ENCODE data around the gene PCSK2. TPM values are rescaled to one million over a fixed set of nuclear protein-coding genes. Genes with fewer than 3 reads are reported as not detected.

PCSK2 gene
- total RNA-seq, 4 donors from 2014 or later = 2.0 to 12.5 (median 7.2) TPM

- 96% methylated on average over 7 of the region's 7 CpGs for WGBS
- no peak for TF ChIP-seq POLR2AphosphoS5 (IDR thresholded peaks at IDR 0.05)
- no peak for DNase-seq (ENCODE audit: extremely low spot score)
- Histone ChIP-seq H3K4me3 (no peak overlapping the region), H3K27me3 (no peaks in the 10 kb centered on the region), H3K4me1 (no peaks in the 10 kb centered on the region), H3K27ac (replicated peaks in 1 of 4) (no peak overlapping the region), H3K36me3 (no peaks in the 10 kb centered on the region), H3K9me3 (no peaks in the 10 kb centered on the region)
- intact Hi-C loops (cut with DNase I) = no loop called here
These were observed 263.7 kb downstream of the PCSK2 start for GRCh38 chr20:17490501-17490900.

DNA sequence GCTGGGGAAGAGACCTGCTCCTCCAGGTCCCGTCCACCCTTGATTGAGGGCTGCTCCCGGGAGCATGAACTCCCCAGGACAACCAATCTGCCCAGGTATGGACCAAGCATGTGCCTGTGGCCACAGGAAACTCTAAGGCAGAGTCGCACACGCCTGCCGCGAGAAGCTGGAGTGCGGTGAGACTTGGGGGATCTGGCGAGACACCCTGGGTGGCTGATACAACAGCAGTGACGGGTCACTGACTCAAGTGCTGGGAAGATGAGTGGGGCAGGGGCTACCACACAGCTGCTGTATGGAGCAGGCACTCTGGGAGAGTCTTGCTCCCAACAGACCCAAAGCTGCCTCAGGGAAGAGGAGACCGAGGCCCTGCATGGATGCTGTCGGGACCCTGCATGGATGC, 264.2 kb downstream of the PCSK2 start:
- no peak for DNase-seq (ENCODE audit: extremely low spot score)
- Histone ChIP-seq H3K27ac (replicated peaks in 1 of 4) (no peak overlapping the region), H3K4me1 (no peaks in the 10 kb centered on the region), H3K36me3 (no peaks in the 10 kb centered on the region), H3K9me3 (no peaks in the 10 kb centered on the region), H3K4me3 (no peak overlapping the region), H3K27me3 (no peaks in the 10 kb centered on the region)
- intact Hi-C loops (cut with DNase I) = no loop called here
- WGBS = 94% methylated on average over 9 of the region's 11 CpGs
- TF ChIP-seq POLR2AphosphoS5 (IDR thresholded peaks at IDR 0.05) = no peak
- TF ChIP-seq POLR2A (IDR thresholded peaks at IDR 0.05; ENCODE audit: low read depth) = no peak
- no peak for TF ChIP-seq EP300 (IDR thresholded peaks at IDR 0.05)
- TF ChIP-seq, protein P1, sequence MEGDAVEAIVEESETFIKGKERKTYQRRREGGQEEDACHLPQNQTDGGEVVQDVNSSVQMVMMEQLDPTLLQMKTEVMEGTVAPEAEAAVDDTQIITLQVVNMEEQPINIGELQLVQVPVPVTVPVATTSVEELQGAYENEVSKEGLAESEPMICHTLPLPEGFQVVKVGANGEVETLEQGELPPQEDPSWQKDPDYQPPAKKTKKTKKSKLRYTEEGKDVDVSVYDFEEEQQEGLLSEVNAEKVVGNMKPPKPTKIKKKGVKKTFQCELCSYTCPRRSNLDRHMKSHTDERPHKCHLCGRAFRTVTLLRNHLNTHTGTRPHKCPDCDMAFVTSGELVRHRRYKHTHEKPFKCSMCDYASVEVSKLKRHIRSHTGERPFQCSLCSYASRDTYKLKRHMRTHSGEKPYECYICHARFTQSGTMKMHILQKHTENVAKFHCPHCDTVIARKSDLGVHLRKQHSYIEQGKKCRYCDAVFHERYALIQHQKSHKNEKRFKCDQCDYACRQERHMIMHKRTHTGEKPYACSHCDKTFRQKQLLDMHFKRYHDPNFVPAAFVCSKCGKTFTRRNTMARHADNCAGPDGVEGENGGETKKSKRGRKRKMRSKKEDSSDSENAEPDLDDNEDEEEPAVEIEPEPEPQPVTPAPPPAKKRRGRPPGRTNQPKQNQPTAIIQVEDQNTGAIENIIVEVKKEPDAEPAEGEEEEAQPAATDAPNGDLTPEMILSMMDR (IDR thresholded peaks at IDR 0.05) = no peak

DNA sequence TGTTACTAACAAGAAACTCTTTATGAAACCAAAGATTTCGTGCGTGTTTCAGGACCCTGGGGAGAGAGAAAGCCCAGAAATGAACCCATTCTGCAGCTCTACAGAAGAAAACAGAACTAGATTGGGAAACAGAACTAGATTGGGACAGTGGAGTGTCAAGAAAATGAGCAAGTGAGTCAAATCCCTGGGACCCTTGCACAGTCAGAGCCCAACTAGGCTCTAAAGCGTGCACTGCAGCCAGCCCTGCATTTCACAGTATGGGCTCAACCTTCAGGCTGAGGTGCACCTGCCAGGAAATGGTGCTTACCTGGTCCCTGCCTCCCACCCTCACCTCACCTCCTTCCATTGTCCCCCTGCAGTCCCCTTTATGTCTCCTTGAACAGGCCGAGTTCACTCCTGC, 264.6 kb downstream of the PCSK2 start:
- DNase-seq (ENCODE audit: extremely low spot score) = no peak
- 90% methylated on average over 4 of the region's 4 CpGs for WGBS
- no peak overlapping the region for H3K4me3 ChIP-seq
- H3K27ac ChIP-seq (replicated peaks in 1 of 4) = no peak overlapping the region
- no peaks in the 10 kb centered on the region for H3K36me3 ChIP-seq
- intact Hi-C loops (cut with DNase I) = no loop called here
- H3K9me3 ChIP-seq = no peaks in the 10 kb centered on the region
- H3K4me1 ChIP-seq = no peaks in the 10 kb centered on the region
- no peaks in the 10 kb centered on the region for H3K27me3 ChIP-seq
- TF ChIP-seq, protein P1 (IDR thresholded peaks at IDR 0.05) = no peak
- no peak for TF ChIP-seq POLR2AphosphoS5 (IDR thresholded peaks at IDR 0.05)
- no peak for TF ChIP-seq POLR2A (IDR thresholded peaks at IDR 0.05; ENCODE audit: low read depth)
- no peak for TF ChIP-seq EP300 (IDR thresholded peaks at IDR 0.05)

- Histone ChIP-seq H3K27ac (replicated peaks in 1 of 4) (no peak overlapping the region), H3K4me3 (no peak overlapping the region), H3K9me3 (no peaks in the 10 kb centered on the region), H3K36me3 (no peaks in the 10 kb centered on the region), H3K4me1 (peaks cover 6 to 8% (median 7%) of the 10 kb centered on the region in 4 donors), H3K27me3 (no peaks in the 10 kb centered on the region)
- intact Hi-C loops (cut with DNase I) = no loop called here
- no peak for DNase-seq (ENCODE audit: extremely low spot score)
- no peak for TF ChIP-seq POLR2A (IDR thresholded peaks at IDR 0.05; ENCODE audit: low read depth)
- 80% methylated on average over 2 of the region's 2 CpGs for WGBS
These were observed 266.3 kb downstream of the PCSK2 start for GRCh38 chr20:17493173-17493572.

GRCh38 chr20:17494201-17494600, 267.4 kb downstream of the PCSK2 start:
- 98% methylated on average over 7 of the region's 7 CpGs for WGBS
- no peak for DNase-seq (ENCODE audit: extremely low spot score)
- Histone ChIP-seq H3K36me3 (no peaks in the 10 kb centered on the region), H3K27me3 (no peaks in the 10 kb centered on the region), H3K4me1 (peaks cover 6 to 11% (median 10%) of the 10 kb centered on the region in 4 donors), H3K4me3 (no peak overlapping the region), H3K27ac (replicated peaks in 1 of 4) (no peak overlapping the region), H3K9me3 (no peaks in the 10 kb centered on the region)
- TF ChIP-seq POLR2A (IDR thresholded peaks at IDR 0.05; ENCODE audit: low read depth) (no peak), EP300 (IDR thresholded peaks at IDR 0.05) (no peak), POLR2AphosphoS5 (IDR thresholded peaks at IDR 0.05) (no peak)
- TF ChIP-seq, protein P1 (IDR thresholded peaks at IDR 0.05) = no peak
- intact Hi-C loops (cut with DNase I) = no loop called here

GRCh38 chr20:17495826-17496225, 269.0 kb downstream of the PCSK2 start:
- H3K4me1 ChIP-seq = peaks cover 6 to 11% (median 10%) of the 10 kb centered on the region in 4 donors
- DNase-seq (ENCODE audit: extremely low spot score) = no peak
- H3K4me3 ChIP-seq = no peak overlapping the region
- H3K9me3 ChIP-seq = no peaks in the 10 kb centered on the region
- H3K27me3 ChIP-seq = no peaks in the 10 kb centered on the region
- intact Hi-C loops (cut with DNase I) = no loop called here
- 90% methylated on average over 8 of the region's 9 CpGs for WGBS
- TF ChIP-seq POLR2AphosphoS5 (IDR thresholded peaks at IDR 0.05) = no peak
- no peak for TF ChIP-seq POLR2A (IDR thresholded peaks at IDR 0.05; ENCODE audit: low read depth)
- TF ChIP-seq, protein P1 (IDR thresholded peaks at IDR 0.05) = no peak
- no peak for TF ChIP-seq EP300 (IDR thresholded peaks at IDR 0.05)
- H3K27ac ChIP-seq (replicated peaks in 1 of 4) = no peak overlapping the region
- no peaks in the 10 kb centered on the region for H3K36me3 ChIP-seq

All from esophagus muscularis mucosa (tissue), 4 donors.